Breast epithelium (tissue), 3 donors: ENCODE data around the gene CYBRD1.

Experiments
- CTCF ChIP-seq, 3 donors: fragments of 450-650 bp; IDR thresholded peaks; one replicate each; pipeline ENCODE4 v1.5.1; 2016 to 2017; ENCODE audit warnings: antibody characterized with exemption in 3 of 3, mild to moderate bottlenecking in 3 of 3, moderate library complexity in 3 of 3
- POLR2A ChIP-seq: fragments of 450-650 bp; IDR thresholded peaks from one replicate; pipeline ENCODE4 v1.6.1; 2016; ENCODE audit warnings: antibody characterized with exemption, mild to moderate bottlenecking, moderate library complexity
- POLR2AphosphoS5 ChIP-seq, 3 donors: sonication (generic); formaldehyde crosslinking; IDR thresholded peaks; one replicate each; pipeline ENCODE4 v1.6.1; 2017; ENCODE audit warnings: antibody characterized with exemption in 3 of 3

DNA sequence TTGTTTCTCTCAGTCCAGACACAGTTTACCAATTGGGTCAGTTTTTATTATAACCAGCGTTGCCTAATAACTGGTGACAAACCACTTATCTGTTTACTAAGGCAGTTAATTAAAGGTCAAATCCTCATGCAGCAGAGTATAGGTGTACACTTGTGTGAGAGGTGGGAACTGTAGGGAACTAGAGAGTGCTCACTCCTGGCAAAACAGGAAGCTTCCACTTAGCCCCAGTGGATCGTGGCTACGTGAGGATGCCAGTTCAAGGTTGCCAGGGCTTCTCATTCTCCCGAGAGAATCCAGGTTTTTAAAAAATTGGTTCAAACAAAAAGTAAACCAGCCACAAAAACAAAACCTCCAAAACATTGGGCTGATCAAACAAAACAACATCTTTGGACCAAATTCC lies 8.1 kb downstream of the CYBRD1 start:
- no peak for TF ChIP-seq CTCF (IDR thresholded peaks at IDR 0.05)
- TF ChIP-seq POLR2A, result no peak
- no peak for TF ChIP-seq POLR2AphosphoS5 (IDR thresholded peaks at IDR 0.05)
